LNCAP (cell line): ENCODE data around the gene GLB1L2.

Source experiments
- TF ChIP-seq, protein P1 (sequence below): fragments of 450-650 bp; IDR thresholded peaks from 2 replicates; pipeline ENCODE4 v1.5.1; 2017; ENCODE audit warnings: mild to moderate bottlenecking

The GLB1L2 gene

DNA sequence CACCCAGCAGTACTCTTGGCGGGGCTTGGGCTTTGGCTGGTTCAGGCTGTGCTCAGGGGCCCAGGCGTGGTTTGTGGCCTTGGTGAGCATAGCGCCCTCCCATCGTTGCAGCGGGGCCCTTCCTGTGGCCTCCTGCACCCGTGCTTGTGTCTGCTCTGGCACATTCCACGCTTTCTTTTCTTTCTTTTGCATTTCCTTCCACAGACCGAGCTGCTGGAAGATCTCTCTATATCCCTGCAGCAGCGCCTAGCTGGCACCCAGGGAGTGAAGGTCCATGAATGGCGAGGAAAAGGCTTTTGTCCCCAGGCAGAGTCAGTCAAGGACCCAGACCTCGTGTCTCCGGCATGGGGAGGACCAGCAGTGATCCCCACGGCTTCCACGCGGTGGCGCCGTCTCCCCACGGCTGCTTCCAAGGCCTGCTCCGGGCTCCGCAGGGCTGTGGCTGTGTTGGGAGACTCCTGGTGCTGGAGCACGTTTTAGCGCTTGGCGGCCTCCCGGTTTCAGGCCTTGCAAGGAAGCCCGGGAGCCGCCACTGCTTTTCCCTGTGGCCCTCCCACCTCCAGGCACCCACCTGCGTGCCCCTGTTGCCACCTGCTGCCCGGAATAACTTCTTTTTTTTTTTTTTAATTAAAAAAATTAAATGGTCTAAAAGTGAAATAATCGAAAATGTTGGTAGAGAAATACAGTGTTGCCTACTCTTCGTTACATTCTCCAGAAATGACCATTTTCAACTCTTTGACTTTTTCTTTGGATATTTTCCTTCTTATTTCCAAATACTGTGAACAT lies 28.5 kb downstream of the GLB1L2 start:
- TF ChIP-seq, protein P1, sequence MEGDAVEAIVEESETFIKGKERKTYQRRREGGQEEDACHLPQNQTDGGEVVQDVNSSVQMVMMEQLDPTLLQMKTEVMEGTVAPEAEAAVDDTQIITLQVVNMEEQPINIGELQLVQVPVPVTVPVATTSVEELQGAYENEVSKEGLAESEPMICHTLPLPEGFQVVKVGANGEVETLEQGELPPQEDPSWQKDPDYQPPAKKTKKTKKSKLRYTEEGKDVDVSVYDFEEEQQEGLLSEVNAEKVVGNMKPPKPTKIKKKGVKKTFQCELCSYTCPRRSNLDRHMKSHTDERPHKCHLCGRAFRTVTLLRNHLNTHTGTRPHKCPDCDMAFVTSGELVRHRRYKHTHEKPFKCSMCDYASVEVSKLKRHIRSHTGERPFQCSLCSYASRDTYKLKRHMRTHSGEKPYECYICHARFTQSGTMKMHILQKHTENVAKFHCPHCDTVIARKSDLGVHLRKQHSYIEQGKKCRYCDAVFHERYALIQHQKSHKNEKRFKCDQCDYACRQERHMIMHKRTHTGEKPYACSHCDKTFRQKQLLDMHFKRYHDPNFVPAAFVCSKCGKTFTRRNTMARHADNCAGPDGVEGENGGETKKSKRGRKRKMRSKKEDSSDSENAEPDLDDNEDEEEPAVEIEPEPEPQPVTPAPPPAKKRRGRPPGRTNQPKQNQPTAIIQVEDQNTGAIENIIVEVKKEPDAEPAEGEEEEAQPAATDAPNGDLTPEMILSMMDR: peak; percentile 91

DNA sequence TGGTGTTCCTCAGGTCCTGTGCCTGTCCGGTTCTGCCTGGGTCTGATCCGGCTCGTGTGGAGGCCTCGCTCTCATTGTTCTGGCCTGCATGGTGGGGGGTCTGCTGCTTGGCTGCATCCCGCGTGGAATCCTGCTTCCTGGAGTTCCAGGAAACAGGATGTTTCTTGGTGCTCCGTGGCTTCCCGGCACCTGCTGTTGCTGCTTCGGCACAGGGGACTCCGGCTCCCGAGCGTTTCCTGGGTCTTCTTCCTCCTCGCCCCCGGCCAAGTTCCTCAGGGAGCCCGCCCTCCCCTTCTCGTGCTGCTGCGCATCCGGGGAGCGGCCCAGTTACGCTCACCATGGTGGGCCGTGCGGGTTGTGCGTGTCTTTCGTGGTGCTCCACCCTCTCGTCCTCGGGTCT lies 29.9 kb downstream of the GLB1L2 start:
- TF ChIP-seq, protein P1: no peak

DNA sequence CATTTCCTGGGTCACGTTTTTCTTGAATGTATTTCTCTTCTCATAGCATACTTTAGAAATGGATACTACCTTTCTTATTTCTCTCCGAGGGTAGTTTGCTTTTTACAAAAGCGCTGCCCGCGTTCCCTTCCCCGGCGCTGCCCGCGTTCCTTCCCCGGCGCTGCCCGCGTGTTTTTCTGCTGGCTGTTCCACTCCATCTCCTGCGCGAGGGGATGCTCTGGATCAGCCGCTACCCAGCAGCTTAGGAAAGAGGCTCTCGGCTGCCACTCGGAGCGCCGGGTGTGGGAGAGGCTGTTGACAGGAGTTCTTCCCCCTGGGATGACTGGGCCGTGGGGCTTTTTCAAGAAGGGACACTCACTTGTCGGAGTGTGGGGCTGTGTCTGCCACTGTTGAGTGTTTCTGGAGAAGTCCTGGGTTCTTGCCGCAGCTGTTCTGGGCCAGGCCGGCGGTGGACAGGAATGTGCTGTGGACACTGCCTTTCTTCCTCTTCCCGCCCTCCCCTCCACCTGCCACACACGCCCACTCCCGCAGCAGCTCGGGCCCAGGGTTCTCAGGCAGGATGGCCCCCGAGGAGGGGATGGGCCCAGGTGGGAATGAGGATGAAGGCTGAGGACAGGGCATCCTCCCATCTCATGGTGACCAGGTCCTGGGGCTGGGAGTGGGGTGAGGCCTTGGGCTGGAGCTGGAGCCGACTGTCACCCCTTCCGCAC lies 30.6 kb downstream of the GLB1L2 start:
- TF ChIP-seq, protein P1: no peak

DNA sequence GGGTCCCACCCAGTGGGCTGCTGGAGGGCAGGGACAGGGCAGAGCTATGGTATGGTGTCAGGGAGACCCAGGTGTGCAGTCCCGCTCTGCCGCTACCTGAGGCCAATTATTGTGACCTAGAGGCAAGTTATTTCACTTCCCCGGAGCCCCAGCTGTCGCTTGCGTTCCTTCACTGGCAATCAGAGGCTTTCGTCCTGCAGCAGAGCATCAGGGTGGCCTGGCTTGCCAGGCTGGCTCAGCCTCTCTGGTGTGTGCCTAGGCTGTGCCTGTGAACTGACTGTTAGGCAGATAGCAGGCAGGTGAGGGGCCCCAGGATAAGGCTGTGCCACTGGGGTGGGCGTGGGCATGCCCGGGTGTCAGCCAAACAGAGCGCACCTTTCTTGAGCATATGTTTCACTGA lies 31.4 kb downstream of the GLB1L2 start:
- TF ChIP-seq, protein P1: no peak

DNA sequence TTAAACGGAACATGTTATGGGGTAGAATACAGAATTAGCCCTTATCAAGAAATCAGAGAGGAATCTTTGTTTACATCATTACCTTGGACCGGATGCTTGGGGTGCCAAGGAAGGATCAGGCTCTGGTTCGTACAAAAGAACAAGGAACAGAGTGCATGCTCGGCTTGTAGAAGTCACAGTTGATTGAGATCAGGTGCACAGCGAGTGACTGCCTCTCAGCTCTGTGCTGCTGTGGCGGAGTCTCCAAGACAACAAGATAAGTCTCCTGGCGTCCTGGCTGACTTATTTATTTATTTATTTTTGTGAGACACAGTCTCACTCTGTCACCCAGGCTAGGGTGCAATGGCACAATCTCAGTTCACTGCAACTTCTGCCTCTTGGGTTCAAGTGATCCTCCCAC lies 31.8 kb downstream of the GLB1L2 start:
- TF ChIP-seq, protein P1: no peak

DNA sequence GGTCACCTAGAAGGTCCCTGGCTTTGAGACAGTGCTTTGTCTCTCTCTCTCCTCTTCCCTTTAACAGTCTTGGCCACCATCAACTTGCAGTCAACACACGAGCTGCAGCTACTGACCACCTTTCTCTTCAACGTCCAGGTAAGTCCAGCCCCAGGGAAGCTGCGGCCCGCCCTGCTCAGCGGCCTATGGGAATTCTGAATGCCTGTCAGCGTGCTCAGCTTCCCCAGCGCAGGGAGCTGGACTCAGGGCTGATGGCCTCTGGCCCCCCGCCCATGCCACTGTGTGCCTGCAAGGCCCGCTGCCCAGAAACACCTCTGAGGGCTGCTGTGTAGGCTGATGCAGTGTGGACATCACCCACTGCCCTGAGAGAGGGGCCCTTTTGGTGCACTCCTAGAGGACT lies 32.5 kb downstream of the GLB1L2 start:
- TF ChIP-seq, protein P1: no peak

DNA sequence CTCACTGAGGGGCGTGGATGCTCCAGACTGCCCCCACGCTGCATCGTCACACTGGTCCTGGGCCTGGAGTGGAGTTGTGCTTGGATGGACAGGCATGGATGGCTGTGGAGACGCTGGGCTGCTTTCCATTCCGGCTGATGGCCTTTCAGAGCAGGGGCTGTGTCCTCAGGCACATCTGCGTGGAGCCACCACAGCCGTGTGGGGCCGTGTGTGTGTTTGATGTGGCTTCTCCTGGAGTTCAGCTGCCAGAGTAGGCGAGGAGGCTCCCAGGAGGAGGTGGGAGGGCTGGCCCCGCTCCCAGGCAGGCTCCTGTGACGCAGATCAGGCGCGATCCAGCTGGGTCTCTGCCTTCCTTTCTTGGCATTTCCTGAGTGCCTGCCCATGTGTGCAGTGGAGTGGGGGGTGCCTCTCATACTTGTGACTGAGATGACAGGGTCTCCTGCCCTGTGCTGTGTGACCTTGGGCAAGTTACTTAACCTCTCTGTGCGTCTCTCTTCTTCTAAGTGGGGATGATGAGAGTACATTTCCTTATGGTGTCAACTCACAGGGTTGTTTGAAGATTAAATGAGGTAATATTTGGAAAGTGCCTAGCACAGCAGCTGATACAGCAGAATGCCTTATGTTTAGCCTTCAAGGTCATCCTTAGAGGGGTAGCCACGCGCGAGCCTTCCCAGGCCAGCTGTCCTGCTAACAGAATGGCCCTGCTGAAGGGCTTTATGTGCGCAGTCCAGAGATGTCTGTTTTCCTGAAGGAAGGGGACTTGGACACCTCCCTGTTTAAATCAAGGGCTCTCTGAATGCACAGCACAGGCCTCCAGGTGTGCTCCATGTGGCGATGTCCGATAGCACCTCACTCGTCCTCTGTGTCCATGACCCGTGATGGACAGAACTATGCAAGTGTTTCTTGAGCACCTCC lies 33.5 kb downstream of the GLB1L2 start:
- TF ChIP-seq, protein P1: no peak
